NCI-H748 (cell line): ENCODE data around the gene GRAMD4.

Experiments used
- DNase-seq: peaks from one replicate; lab custom pipeline; 2025; ENCODE audit not compliant: unreplicated experiment; lab: John Stamatoyannopoulos, UW

Gene GRAMD4

DNA sequence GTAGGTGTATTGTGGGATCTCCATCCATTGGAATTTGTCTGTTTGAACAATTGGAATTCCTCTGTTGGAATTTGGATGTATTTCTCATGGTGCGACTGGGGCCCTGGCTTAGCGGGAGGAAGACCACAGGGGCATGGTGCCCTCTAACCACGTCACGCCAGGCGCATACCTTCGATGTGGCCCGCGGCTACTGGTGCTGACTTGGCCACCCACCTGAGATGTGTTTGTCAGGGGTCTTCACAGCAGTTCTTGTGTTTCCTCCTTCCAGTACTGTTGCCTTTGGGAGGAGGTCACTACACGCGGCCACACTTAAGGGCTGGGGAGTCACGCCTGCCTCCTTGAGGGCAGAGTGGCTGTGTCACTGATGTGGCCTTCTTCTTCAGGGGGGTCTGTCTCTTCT is 36.6 kb upstream of the GRAMD4 start:
- no peak for DNase-seq

DNA sequence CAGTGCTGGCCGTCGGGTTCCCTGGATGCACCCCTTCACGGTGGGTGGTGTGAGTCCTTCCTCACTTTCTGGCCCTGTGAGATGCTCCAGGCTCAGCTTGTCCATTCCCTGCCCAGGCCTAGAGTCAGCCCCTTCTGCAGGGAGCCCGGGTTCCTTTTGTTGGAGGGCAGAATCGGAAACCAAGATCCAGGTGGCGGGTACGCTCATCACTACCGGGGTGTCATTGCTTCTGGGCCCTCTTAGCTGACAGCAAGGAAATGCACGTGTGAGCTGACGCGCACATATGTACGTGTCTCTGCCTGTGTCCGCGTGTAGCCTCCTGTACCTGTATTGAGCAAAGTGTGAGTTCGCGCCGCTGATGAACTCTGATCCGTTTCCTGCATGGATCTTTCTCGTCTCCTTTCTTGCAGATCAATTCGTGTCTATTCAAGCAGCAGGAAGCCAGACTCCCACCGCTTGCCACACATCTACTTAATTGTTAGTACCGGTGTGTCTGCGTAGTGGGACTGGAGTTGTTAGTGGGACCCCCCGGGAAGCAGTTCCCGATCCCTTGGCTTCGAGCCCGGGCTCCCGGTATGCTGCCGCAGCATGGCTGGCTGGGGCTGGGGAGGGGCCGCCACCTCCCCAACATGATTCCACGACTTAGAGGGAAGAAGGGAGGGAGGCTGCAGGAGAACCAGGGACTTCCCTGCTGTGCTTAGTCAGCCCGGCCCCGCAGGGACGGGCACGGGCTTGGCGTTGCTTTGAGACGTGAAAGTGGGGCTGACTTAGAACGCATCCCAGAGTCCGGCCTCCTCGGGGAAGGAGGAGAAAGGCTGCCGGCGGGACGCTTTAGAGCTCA is 35.9 kb upstream of the GRAMD4 start:
- DNase-seq: no peak

DNA sequence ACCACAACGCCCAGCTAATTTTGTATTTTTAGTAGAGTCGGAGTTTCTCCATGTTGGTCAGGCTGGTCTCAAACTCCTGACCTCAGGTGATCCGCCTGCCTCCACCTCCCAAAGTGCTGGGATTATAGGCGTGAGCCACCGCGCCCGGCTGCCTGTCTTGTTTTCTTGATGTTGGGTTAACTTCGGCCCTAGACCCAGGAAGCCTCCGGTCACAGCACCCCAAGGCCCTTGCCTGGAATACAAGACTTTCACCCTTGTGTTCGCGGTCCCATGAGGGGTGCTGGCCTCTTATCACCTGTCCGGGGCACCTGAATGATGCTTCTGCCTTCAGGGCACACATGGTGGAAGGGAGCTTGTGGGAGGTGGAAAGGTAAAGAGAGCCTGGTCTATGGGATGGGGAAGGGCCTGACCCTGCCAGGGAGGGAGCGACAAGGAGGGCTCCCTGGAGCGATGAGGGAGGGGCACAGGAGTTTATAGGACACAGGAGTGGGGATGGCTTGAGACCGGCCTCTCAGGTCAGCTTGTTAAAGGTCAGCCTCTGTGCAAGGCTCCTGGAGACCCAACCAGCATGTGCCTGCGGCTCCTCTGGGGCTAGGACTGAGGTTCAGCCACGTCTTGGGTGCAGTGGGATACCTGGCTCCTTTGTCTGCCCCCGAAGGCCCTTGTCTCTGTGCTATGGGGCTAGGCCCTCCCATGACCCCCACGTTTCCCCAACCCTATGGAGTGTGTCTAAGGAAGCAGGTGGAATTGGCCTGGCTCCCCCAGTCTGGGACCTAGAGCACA is 34.7 kb upstream of the GRAMD4 start:
- no peak for DNase-seq

DNA sequence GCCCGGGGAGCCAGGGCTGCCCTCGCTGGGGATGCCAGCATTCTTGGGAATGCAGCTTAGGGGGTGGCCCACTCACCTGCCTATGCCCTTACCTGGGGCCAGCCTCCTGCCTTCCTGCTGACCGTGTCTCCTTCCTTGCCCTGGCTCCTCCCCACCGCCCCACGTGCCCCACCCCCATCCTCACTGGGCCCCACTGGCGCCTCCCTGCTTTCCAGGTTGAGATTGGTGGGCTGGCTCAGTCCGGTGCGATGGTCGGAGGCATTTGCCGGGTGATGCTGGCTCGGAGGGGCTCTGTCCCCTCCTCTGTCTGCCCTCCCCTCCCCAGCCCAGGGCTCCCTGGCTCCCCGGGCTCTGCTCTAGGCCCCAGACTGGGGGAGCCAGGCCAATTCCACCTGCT is 34.1 kb upstream of the GRAMD4 start:
- DNase-seq: no peak

DNA sequence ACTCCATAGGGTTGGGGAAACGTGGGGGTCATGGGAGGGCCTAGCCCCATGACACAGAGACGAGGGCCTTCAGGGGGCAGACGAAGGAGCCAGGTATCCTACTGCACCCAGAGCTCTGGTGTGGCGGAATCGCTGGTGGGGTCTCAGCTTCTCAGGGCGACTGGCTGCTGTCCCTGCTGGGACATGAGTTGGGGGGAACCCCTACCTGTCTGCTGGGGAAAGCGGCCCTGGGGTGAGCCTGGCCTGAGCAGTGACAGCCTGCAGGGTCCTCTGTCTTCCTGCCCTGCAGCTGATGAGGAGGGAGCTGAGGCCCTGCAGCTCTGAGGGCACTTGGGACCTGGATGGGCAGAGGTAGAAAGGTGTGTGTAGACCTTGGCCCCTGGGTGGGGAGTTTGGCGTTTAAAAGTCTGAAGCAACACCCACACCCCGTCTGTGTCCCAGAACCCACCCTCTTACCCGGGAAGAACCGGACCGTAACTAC is 33.6 kb upstream of the GRAMD4 start:
- no peak for DNase-seq

DNA sequence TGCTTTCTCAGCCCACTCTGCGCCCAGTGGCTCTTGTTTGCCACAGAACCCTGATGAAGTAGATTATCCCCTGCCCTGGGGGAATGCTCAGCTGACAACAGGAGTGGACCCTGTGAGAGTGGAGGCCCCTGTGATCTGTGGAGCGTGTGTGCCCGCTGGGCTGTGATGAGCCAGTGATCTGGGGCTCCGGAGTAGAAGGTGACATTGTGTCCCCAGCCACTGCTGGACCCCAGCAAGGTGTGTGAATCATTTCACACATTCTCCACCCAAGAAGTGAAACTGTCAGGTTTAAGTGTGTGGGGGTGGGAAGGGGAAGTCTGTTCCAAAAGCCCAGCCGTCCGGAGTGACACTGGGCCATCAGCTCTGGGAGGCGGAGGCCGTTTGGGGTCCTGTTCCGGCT is 33.1 kb upstream of the GRAMD4 start:
- no peak for DNase-seq

DNA sequence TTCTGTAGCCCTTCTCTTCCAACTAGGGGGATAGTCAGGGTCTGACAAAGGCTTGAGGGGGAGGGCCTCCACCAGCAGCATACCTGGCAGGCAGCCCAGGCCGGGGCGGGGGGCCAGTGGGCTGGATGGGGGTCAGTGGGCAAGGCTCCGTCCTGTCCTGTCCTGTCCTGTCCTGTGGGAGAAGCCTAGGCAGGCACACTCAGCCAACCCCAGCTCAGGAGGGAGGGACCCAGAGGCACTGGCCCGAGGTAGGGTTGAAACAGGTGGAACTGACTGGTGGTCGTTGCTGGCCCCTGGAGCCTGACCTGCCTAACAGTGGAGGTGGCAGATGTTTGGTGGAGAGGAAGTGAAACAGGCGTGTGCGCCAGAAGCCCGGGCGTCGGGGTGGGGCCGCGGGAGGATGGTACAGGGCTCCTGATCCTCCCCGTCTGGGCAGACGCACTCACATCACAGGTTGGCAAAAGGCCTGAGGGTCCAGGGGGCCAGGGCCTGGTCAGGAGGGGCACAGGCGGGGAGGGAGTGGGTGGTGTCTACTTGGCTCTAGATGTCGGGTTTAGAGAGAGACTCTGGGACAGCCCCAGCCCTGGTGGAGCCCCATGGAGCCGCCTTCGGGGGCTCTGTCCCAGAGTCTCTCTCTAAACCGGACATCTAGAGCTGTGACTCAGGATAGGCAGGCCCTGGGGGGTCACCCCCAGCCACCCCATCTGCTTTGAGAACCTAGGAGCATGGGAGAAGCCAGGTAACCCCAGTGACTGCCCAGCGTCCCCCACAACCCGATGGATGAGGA is 32.5 kb upstream of the GRAMD4 start:
- peak; percentile 58 for DNase-seq

DNA sequence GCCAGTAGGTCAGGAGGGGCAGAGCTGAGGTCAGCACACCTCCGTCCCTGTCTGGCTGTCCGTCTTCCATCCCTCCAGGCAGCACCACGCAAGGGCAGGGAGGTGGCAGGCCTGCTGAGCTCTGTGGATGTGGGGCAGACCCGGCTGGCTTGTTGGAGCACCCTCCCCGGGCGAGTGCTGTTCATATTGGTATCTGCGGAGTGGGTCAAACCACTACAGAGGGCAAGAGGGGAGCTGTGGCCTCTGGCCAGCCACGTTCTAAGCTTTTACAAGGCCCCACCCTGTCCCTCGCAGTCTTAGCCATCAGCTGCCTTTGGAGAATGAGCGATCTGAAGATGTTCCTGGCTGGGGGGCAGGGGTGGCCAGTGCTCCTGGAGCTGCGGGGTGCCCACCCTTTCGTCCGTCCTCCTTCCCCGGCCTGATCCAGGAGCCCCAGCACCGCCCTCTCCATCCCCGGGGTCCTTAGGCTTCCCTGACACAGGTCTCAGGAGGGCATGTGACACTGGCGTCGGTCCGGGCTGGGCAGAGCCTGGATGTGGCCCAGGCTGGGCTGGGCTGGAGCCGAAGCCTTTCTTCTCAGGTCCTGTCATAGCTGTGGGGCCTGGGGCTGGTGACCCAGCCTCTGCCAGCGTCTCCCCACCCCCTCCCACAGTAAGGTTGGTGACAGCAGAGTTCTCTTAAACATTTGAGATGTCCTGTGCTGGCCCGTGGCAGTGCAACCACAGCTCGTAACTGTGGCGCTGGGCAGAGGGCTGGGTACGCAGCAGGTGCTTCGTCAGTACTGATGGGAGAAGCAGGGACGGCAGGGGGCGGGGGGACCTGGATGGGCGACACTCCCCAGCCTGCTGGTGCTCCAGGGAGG is 31.7 kb upstream of the GRAMD4 start:
- no peak for DNase-seq

DNA sequence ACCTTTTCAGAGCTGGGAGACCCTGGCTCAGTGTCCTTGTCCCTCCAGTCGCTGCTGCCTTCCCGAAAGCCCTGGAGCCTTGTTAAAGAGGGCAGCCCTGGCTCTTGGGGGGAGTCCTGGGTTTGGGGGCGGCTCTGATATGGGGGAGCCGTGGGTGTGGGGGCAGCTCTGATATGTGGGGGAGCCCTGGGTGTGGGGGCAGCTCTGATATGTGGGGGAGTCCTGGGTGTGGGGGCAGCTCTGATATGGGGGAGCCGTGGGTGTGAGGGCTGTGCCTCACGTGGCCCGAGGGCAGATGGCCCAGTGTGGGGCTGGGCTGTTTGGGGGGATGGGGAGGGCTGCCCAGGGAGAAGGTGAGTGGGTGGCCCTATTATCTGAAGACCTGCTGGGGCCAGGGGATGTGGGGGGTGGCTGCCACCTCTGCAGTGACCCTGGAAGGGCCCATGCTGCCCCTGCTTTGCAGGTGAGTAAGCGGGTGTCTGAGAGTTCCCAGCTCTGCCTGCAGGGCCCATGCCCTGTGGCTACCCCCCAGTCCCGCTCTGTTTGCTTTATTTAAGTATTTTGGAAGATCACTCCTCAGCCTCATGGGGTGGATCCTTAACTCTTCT is 30.9 kb upstream of the GRAMD4 start:
- no peak for DNase-seq

DNA sequence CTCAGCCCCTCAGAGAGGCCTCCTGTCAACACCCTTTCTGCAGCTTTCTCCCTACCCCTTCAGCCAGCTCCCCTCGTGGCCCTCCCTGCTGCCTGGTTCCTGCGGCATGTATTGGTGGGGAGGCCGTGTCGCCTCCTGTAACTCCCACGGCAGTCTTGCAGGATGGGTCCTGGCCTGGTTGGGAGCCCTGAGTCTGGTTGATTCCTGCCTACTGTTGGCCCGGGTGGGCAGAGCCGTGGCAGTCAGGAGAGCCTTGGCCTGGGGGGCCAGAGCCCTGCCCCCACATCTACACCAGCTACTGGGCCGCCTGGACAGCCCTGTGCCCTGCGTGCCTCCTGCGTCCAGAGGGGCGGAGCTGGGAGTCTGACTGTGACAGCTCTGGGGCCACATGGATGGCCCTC is 30.3 kb upstream of the GRAMD4 start:
- no peak for DNase-seq

DNA sequence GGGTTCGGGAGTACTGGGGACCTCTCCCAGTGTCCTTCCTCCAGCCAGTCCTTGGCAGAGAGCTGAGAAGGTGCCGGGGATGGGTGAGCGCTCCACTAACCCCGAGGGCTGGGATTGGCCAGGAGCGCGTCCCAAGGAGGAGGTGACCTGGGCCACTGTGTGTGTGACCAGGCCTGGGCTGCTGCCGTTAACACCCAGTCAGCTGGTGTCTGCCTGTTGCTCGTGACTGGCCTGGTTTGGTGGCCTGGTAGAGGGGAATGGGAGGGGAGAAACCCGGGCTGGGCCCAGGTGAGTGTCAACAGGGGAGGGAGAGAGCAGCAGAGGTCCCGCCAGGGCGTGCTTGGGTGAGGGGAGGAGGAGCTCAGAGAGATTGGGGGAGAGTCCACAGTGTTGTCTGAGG is 29.9 kb upstream of the GRAMD4 start:
- DNase-seq: no peak

DNA sequence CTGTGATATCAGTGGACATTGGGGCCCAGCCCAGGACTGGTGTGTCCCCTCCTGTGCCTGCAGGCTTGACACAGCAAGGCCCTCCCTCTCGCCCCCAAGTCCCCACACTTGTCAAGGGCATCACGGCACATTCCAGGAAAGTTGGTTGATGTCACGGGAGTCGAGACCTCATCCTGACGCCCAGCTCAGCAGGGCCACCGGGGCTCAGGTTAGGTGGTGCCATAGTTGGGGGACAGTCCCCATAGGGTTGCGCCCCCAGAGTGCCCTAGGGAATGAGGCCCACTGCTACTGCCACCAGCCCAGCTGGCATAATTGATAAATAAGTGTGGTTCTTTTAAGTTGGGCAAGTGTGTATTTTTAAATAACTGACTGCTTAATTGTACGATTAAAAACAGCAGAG is 28.3 kb upstream of the GRAMD4 start:
- no peak for DNase-seq

DNA sequence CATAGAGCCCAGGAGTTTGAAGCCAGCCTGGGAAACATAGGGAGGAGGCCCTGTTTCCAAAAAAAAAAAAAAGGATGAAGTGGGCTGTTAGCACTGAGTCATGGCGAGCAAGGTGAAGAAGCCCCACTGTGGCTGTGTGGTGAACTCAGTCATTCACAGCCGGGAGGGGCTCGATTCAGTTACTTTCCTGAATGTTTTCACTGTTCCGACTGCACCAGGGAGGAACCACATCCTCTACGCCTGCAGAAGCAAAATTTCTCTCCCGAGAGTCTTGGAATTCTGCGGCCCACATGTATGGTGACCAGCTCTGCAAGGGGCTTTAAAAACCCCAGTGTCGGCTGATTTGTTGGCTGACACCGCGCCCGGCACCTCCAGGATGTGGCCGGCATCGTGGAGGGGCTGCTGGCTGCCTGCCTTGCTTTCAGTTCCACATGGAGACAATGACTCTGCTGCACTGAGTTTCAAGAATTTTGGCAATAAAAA is 27.8 kb upstream of the GRAMD4 start:
- DNase-seq: no peak

DNA sequence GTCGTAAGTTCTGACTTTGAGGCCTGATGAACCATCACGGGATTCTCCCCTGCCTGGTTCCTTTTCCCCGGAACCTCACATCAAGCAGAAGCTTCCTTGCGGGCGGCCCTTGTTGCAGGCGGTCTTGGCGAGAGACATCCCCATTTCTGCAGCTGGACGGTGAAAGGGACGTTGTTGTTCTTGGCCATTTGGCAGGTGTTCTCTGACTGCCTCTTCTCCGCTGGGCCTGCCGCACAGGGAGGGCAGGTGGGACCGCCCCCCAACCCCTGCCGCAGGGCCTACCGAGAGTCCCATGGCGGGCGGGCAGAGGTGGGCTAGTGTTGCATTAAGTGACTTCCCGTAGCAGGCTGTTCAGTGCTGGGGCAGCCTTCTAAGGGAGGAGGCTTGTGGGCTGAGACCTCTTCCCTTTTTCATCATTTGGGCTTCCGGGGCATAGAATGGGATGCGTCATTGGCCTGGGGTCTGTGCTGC is 26.9 kb upstream of the GRAMD4 start:
- no peak for DNase-seq

DNA sequence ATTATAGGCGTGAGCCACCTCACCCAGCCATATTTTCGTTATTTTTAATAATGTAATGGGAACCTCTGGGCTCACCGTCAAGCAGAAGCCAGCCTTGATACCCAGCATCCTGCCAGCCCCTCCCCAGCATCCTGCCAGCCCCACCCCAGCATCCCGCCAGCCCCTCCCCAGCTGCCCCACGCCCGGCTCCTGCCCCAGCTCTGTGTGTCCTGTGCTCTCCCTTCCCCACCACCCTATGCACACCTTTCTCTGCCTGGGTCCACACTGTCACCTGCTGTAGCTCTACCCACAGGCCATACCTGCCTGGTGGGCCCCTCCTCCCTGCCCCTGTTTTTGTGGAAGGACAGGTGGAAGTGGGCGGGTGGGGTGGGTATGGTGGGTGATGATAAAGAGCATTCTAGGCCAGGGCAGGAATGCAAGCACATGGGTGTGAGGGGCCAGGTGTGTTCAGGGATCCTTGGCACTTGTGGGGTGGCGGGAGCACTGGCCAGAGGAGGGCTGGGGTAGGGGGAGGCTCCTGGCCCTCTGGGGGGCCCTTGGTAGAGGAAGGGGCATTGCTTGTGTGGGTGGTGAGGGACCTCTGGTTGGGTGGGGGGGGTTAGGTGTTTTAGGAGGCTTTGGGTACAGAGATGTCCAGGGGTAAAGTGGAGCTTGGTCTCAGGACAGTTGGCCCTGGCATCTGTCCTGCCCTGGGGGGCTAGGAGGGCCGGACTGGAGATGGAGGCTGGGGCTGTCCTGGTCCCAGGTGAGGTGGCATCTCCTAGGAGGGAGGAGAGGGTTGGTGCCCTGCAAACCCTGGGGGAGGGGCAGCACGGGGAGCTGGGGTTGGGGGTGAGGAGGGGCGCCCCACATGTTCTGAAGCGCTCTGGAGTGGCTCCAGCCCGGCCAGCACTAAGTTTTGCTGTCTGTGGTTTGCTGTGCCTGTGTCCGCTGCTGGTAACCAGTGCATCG is 25.9 kb upstream of the GRAMD4 start:
- DNase-seq: peak; percentile 16

DNA sequence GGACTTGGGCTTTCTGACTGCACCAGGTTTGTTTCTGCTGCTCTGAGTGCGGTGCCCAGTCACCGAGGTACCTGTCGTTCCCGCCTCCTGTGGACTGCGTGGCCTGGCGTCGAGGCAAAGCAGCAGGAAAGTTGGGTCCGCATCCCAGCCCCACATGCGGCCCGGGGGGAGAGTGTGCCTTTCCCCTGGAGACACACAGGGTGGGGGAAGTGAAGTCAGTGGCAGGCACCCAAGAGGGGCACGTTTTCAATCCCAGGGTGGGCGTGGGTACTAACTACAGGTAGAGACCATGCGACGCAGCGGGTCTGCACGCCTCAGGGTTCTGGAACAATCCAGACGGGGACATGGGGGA is 25.3 kb upstream of the GRAMD4 start:
- no peak for DNase-seq

DNA sequence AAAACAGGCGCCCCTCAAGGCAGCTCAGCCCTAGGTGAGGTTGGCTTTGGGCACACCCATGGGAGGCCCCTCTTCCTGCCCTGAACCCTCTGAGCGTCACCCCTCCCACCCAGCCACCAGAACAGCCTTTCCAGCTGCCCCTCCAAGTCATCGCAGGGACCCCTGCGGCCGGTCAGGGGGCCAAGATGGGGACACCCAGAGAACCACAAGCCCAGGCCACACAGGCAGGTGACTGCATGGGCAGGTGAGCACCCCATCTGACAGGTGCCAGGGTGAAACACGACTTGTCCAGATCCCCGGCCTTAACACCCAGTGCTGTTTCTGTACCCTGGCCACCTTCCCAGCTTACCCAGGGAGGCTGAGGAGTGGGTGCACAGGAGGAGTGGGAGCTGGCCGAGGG is 24.6 kb upstream of the GRAMD4 start:
- no peak for DNase-seq

DNA sequence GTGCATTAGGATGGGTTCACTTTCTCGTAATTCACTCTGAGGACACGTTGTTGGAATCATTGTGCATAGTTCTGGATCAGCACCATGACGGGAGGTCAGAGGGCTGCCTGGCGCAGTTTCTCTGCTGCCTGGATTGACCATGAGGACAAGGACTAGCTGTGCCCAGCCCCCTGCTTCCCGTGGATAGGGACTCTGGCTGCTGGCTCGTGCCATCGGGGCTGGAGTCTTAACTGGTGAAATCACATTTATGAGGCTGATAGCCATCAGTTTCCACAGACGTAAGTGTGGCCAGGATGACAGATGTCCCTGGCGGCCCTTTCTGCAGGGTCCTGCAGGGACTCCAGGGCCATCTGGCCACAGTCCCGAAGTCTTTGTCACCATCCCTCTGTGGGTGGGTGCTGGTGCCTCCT is 24.1 kb upstream of the GRAMD4 start:
- DNase-seq: no peak

DNA sequence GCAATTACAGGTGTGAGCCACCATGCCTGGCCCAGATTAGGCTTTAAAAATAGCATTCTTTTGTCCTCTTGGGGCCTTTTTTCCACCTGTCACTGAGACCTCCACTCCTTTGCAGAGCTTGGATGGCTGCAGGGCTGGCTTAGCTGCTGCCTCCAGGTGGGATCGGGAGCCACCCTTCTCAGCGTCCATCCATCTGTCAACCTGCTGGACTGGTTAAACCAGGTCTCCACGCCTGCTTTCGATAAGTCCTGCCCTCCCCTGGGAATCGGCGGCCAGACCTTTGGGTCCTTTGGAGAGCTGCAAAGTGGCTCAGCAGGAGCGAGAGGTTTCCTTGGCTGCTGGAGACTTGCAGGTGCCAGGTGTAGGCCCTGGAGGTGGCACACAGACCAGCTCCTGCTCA is 23.4 kb upstream of the GRAMD4 start:
- peak; percentile 96 for DNase-seq
